ENCODE measurements around the gene MECR.

Gene MECR

GRCh38 chr1:29230553-29231378, at the start of gene MECR:
MECR (minus strand) TSS chr1:29230934; CDS start chr1:29230906, 28 bp downstream.
- Histone ChIP-seq H3K27ac (ENCODE audit: low read length) (no peak within 1 kb of the TSS), H3K9ac (ENCODE audit: low read length) (peak within 1 kb of the TSS; percentile 82), H3K36me3 (replicated peaks; ENCODE audit: low read depth, low read length) (no peaks in the 10 kb centered on the region), H4K20me1 (ENCODE audit: insufficient read depth, low read length) (no peaks in the 10 kb centered on the region), H3K27me3 (ENCODE audit: low read depth, low read length) (no peaks in the 10 kb centered on the region), H3K79me2 (ENCODE audit: low read length) (peaks cover 21% of the 10 kb centered on the region), H3K4me1 (ENCODE audit: low read length) (peaks cover 11% of the 10 kb centered on the region), H3K4me3 (ENCODE audit: low read length) (peak within 1 kb of the TSS; percentile 96), H3K9me3 (ENCODE audit: insufficient read depth, low read length) (no peaks in the 10 kb centered on the region), H3K4me2 (ENCODE audit: low read length) (peak within 1 kb of the TSS; percentile 89), H2AFZ (ENCODE audit: low read depth, low read length) (peak within 1 kb of the TSS; percentile 92; the same call in 1 of the 2 replicates)
- TF ChIP-seq CTCF (IDR thresholded peaks at IDR 0.05; ENCODE audit: low read depth, low read length) (peak; percentile 28), EZH2phosphoT487 (IDR thresholded peaks at IDR 0.05; ENCODE audit: low read depth) (no peak)

GRCh38 chr1:29279951-29280391, 49.2 kb upstream of the MECR start:
- H3K36me3 ChIP-seq (replicated peaks; ENCODE audit: low read depth, low read length) = no peaks in the 10 kb centered on the region
- H3K27me3 ChIP-seq (ENCODE audit: low read depth, low read length) = no peaks in the 10 kb centered on the region
- no peak overlapping the region for H3K4me2 ChIP-seq (ENCODE audit: low read length)
- H3K4me1 ChIP-seq (ENCODE audit: low read length) = no peaks in the 10 kb centered on the region
- H3K27ac ChIP-seq (ENCODE audit: low read length) = no peak overlapping the region
- H3K4me3 ChIP-seq (ENCODE audit: low read length) = no peak overlapping the region
- H3K9me3 ChIP-seq (ENCODE audit: insufficient read depth, low read length) = no peaks in the 10 kb centered on the region
- H3K9ac ChIP-seq (ENCODE audit: low read length) = no peak overlapping the region
- no peaks in the 10 kb centered on the region for H3K79me2 ChIP-seq (ENCODE audit: low read length)
- TF ChIP-seq EZH2phosphoT487 (IDR thresholded peaks at IDR 0.05; ENCODE audit: low read depth) (no peak), CTCF (IDR thresholded peaks at IDR 0.05; ENCODE audit: low read depth, low read length) (no peak)
- H2AFZ ChIP-seq (ENCODE audit: low read depth, low read length) = no peak overlapping the region
- no peaks in the 10 kb centered on the region for H4K20me1 ChIP-seq (ENCODE audit: insufficient read depth, low read length)

- Histone ChIP-seq H3K4me2 (ENCODE audit: low read length) (no peak overlapping the region), H3K4me3 (ENCODE audit: low read length) (no peak overlapping the region), H3K9me3 (ENCODE audit: insufficient read depth, low read length) (no peaks in the 10 kb centered on the region), H3K9ac (ENCODE audit: low read length) (no peak overlapping the region), H2AFZ (ENCODE audit: low read depth, low read length) (no peak overlapping the region), H3K4me1 (ENCODE audit: low read length) (no peaks in the 10 kb centered on the region), H3K79me2 (ENCODE audit: low read length) (no peaks in the 10 kb centered on the region), H3K27ac (ENCODE audit: low read length) (no peak overlapping the region), H3K27me3 (ENCODE audit: low read depth, low read length) (no peaks in the 10 kb centered on the region), H4K20me1 (ENCODE audit: insufficient read depth, low read length) (no peaks in the 10 kb centered on the region), H3K36me3 (replicated peaks; ENCODE audit: low read depth, low read length) (no peaks in the 10 kb centered on the region)
- TF ChIP-seq CTCF (IDR thresholded peaks at IDR 0.05; ENCODE audit: low read depth, low read length) (no peak), EZH2phosphoT487 (IDR thresholded peaks at IDR 0.05; ENCODE audit: low read depth) (no peak)
Observed at GRCh38 chr1:29279406-29279805, 48.7 kb upstream of the MECR start.

GRCh38 chr1:29278124-29278523, 47.4 kb upstream of the MECR start:
- no peaks in the 10 kb centered on the region for H3K79me2 ChIP-seq (ENCODE audit: low read length)

More at GRCh38 chr1:29278124-29278523, 47.4 kb upstream of the MECR start:
- no peak overlapping the region for H3K9ac ChIP-seq (ENCODE audit: low read length)
- no peak overlapping the region for H3K27ac ChIP-seq (ENCODE audit: low read length)
- H3K4me1 ChIP-seq (ENCODE audit: low read length) = no peaks in the 10 kb centered on the region
- no peaks in the 10 kb centered on the region for H4K20me1 ChIP-seq (ENCODE audit: insufficient read depth, low read length)
- no peak overlapping the region for H2AFZ ChIP-seq (ENCODE audit: low read depth, low read length)
- no peaks in the 10 kb centered on the region for H3K9me3 ChIP-seq (ENCODE audit: insufficient read depth, low read length)
- TF ChIP-seq EZH2phosphoT487 (IDR thresholded peaks at IDR 0.05; ENCODE audit: low read depth) = no peak
- TF ChIP-seq CTCF (IDR thresholded peaks at IDR 0.05; ENCODE audit: low read depth, low read length) = no peak
- H3K4me2 ChIP-seq (ENCODE audit: low read length) = no peak overlapping the region
- H3K36me3 ChIP-seq (replicated peaks; ENCODE audit: low read depth, low read length) = no peaks in the 10 kb centered on the region
- no peaks in the 10 kb centered on the region for H3K27me3 ChIP-seq (ENCODE audit: low read depth, low read length)
- H3K4me3 ChIP-seq (ENCODE audit: low read length) = no peak overlapping the region

Measured in OCI-LY3 (cell line).